Measurements from ENCODE around the gene SLC15A5.

Gene SLC15A5

GRCh38 chr12:16271062-16271461 lies 6.4 kb downstream of the SLC15A5 start:
- no peak overlapping the region for H2BK5ac ChIP-seq (ENCODE audit: low read length)

GRCh38 chr12:16269946-16270345 lies 7.5 kb downstream of the SLC15A5 start:
- Histone ChIP-seq H2BK5ac (ENCODE audit: low read length) (no peak overlapping the region), H3K27me3 (ENCODE audit: control insufficient read depth in 3 of 3, insufficient read depth in 3 of 3, low read depth in 1 of 3, low read length in 3 of 3) (no peaks in the 10 kb centered on the region), H4K8ac (ENCODE audit: low read depth, low read length) (no peak overlapping the region), H3K27ac (replicated peaks; ENCODE audit: low read length) (no peak overlapping the region), H2BK12ac (ENCODE audit: low read length) (no peak overlapping the region), H3K18ac (ENCODE audit: low read length) (no peak overlapping the region), H3K4me3 (ENCODE audit: low read length in 2 of 2) (no peak overlapping the region), H2AFZ (ENCODE audit: low read length) (no peak overlapping the region), H4K91ac (ENCODE audit: low read depth, low read length, poor library complexity) (no peak overlapping the region), H2BK120ac (ENCODE audit: low read depth, low read length) (no peak overlapping the region), H2AK5ac (ENCODE audit: low read depth, low read length) (no peak overlapping the region), H3K79me1 (ENCODE audit: low read depth, low read length) (no peaks in the 10 kb centered on the region), H3K9me3 (replicated peaks in 1 of 2; ENCODE audit: control insufficient read depth in 2 of 2, insufficient read depth in 1 of 2, low read depth in 1 of 2, low read length in 2 of 2) (peaks cover 0 to 1% of the 10 kb centered on the region in 2 donors), H3K23ac (ENCODE audit: low read depth, low read length, poor library complexity) (no peak overlapping the region), H3K4me2 (ENCODE audit: insufficient read depth, low read length, poor library complexity, severe bottlenecking) (no peak overlapping the region), H3K4ac (ENCODE audit: low read length) (no peak overlapping the region), H3K9ac (ENCODE audit: low read depth, low read length, poor library complexity) (no peak overlapping the region), H3K14ac (ENCODE audit: low read length) (no peak overlapping the region), H2BK15ac (ENCODE audit: low read length) (no peak overlapping the region), H3K36me3 (replicated peaks in 1 of 2; ENCODE audit: control insufficient read depth in 2 of 2, insufficient read depth in 2 of 2, low read length in 2 of 2) (no peaks in the 10 kb centered on the region), H3K4me1 (ENCODE audit: control insufficient read depth in 2 of 2, insufficient read depth in 1 of 2, low read depth in 1 of 2, low read length in 2 of 2) (peaks cover 0 to 1% of the 10 kb centered on the region in 2 donors)
- WGBS, 2 donors (ENCODE audit: extremely low coverage in 2 of 2, insufficient read length in 2 of 2, insufficient replicate concordance in 1 of 2) = no CpG with 5 or more reads among the region's 2 CpGs
- no peak for DNase-seq (ENCODE audit: low spot score)

More at GRCh38 chr12:16271062-16271461, 6.4 kb downstream of the SLC15A5 start:
- H3K14ac ChIP-seq (ENCODE audit: low read length) = no peak overlapping the region
- H3K4me2 ChIP-seq (ENCODE audit: insufficient read depth, low read length, poor library complexity, severe bottlenecking) = no peak overlapping the region
- no peak overlapping the region for H2AFZ ChIP-seq (ENCODE audit: low read length)
- H2AK5ac ChIP-seq (ENCODE audit: low read depth, low read length) = no peak overlapping the region
- no peaks in the 10 kb centered on the region for H3K79me1 ChIP-seq (ENCODE audit: low read depth, low read length)
- H4K8ac ChIP-seq (ENCODE audit: low read depth, low read length) = no peak overlapping the region
- no peak overlapping the region for H3K9ac ChIP-seq (ENCODE audit: low read depth, low read length, poor library complexity)
- H2BK12ac ChIP-seq (ENCODE audit: low read length) = no peak overlapping the region
- H3K4me1 ChIP-seq (ENCODE audit: control insufficient read depth in 2 of 2, insufficient read depth in 1 of 2, low read depth in 1 of 2, low read length in 2 of 2) = peaks cover 0 to 1% of the 10 kb centered on the region in 2 donors
- no peak overlapping the region for H3K18ac ChIP-seq (ENCODE audit: low read length)
- no peaks in the 10 kb centered on the region for H3K9me3 ChIP-seq (replicated peaks in 1 of 2; ENCODE audit: control insufficient read depth in 2 of 2, insufficient read depth in 1 of 2, low read depth in 1 of 2, low read length in 2 of 2)
- no CpG with 5 or more reads among the region's 1 CpG for WGBS, 2 donors (ENCODE audit: extremely low coverage in 2 of 2, insufficient read length in 2 of 2, insufficient replicate concordance in 1 of 2)
- H2BK120ac ChIP-seq (ENCODE audit: low read depth, low read length) = no peak overlapping the region
- no peak overlapping the region for H3K27ac ChIP-seq (replicated peaks; ENCODE audit: low read length)
- H3K27me3 ChIP-seq (ENCODE audit: control insufficient read depth in 3 of 3, insufficient read depth in 3 of 3, low read depth in 1 of 3, low read length in 3 of 3) = no peaks in the 10 kb centered on the region
- no peak overlapping the region for H2BK15ac ChIP-seq (ENCODE audit: low read length)
- no peaks in the 10 kb centered on the region for H3K36me3 ChIP-seq (replicated peaks in 1 of 2; ENCODE audit: control insufficient read depth in 2 of 2, insufficient read depth in 2 of 2, low read length in 2 of 2)
- no peak overlapping the region for H3K23ac ChIP-seq (ENCODE audit: low read depth, low read length, poor library complexity)
- no peak for DNase-seq (ENCODE audit: low spot score)
- H3K4ac ChIP-seq (ENCODE audit: low read length) = no peak overlapping the region
- no peak overlapping the region for H3K4me3 ChIP-seq (ENCODE audit: low read length in 2 of 2)
- no peak overlapping the region for H4K91ac ChIP-seq (ENCODE audit: low read depth, low read length, poor library complexity)

DNA sequence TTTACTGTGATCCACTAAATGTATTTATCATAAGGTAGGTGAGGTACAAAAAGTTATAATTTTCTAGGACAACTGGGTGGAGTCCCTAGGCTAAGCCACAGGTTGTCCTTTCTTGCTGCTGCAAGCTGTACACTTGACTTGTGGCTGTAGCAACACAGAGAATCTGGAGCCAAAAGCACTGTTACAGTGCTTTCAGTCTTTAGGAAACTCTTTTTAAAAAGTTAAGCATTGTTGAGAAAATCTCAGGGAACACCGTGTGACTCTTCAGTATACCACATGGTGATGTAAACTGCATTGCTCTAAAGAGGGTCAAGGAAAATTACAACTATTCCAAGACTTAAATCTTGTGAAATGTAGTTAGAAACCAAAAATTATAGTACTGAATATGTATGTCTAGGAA lies 11.4 kb downstream of the SLC15A5 start:
- H3K18ac ChIP-seq (ENCODE audit: low read length) = no peak overlapping the region

GRCh38 chr12:16261944-16262475 lies 15.5 kb downstream of the SLC15A5 start:
- no peak overlapping the region for H3K18ac ChIP-seq (ENCODE audit: low read length)
- WGBS, 2 donors (ENCODE audit: extremely low coverage in 2 of 2, insufficient read length in 2 of 2, insufficient replicate concordance in 1 of 2) = no CpG with 5 or more reads among the region's 2 CpGs
- no peak for DNase-seq (ENCODE audit: low spot score)

More for the DNA sequence above, 11.4 kb downstream of the SLC15A5 start:
- no peak overlapping the region for H3K27ac ChIP-seq (replicated peaks; ENCODE audit: low read length)
- H3K79me1 ChIP-seq (ENCODE audit: low read depth, low read length) = no peaks in the 10 kb centered on the region
- DNase-seq (ENCODE audit: low spot score) = no peak
- H2BK5ac ChIP-seq (ENCODE audit: low read length) = no peak overlapping the region
- no peak overlapping the region for H3K4me2 ChIP-seq (ENCODE audit: insufficient read depth, low read length, poor library complexity, severe bottlenecking)
- no peak overlapping the region for H3K4me3 ChIP-seq (ENCODE audit: low read length in 2 of 2)
- H3K27me3 ChIP-seq (ENCODE audit: control insufficient read depth in 3 of 3, insufficient read depth in 3 of 3, low read depth in 1 of 3, low read length in 3 of 3) = no peaks in the 10 kb centered on the region
- H3K4me1 ChIP-seq (ENCODE audit: control insufficient read depth in 2 of 2, insufficient read depth in 1 of 2, low read depth in 1 of 2, low read length in 2 of 2) = peaks cover 0 to 1% of the 10 kb centered on the region in 2 donors
- no peak overlapping the region for H3K23ac ChIP-seq (ENCODE audit: low read depth, low read length, poor library complexity)
- no peak overlapping the region for H3K14ac ChIP-seq (ENCODE audit: low read length)
- H2BK15ac ChIP-seq (ENCODE audit: low read length) = no peak overlapping the region
- peaks cover 0 to 4% of the 10 kb centered on the region in 2 donors for H3K9me3 ChIP-seq (replicated peaks in 1 of 2; ENCODE audit: control insufficient read depth in 2 of 2, insufficient read depth in 1 of 2, low read depth in 1 of 2, low read length in 2 of 2)
- WGBS, 2 donors (ENCODE audit: extremely low coverage in 2 of 2, insufficient read length in 2 of 2, insufficient replicate concordance in 1 of 2) = no CpG with 5 or more reads among the region's 1 CpG
- H4K91ac ChIP-seq (ENCODE audit: low read depth, low read length, poor library complexity) = no peak overlapping the region
- no peak overlapping the region for H2BK120ac ChIP-seq (ENCODE audit: low read depth, low read length)
- H4K8ac ChIP-seq (ENCODE audit: low read depth, low read length) = no peak overlapping the region
- no peak overlapping the region for H2BK12ac ChIP-seq (ENCODE audit: low read length)
- H3K36me3 ChIP-seq (replicated peaks in 1 of 2; ENCODE audit: control insufficient read depth in 2 of 2, insufficient read depth in 2 of 2, low read length in 2 of 2) = no peaks in the 10 kb centered on the region
- H2AFZ ChIP-seq (ENCODE audit: low read length) = no peak overlapping the region
- H3K9ac ChIP-seq (ENCODE audit: low read depth, low read length, poor library complexity) = no peak overlapping the region
- no peak overlapping the region for H3K4ac ChIP-seq (ENCODE audit: low read length)
- no peak overlapping the region for H2AK5ac ChIP-seq (ENCODE audit: low read depth, low read length)

More at GRCh38 chr12:16261944-16262475, 15.5 kb downstream of the SLC15A5 start:
- H3K9ac ChIP-seq (ENCODE audit: low read depth, low read length, poor library complexity) = no peak overlapping the region
- no peaks in the 10 kb centered on the region for H3K27me3 ChIP-seq (ENCODE audit: control insufficient read depth in 3 of 3, insufficient read depth in 3 of 3, low read depth in 1 of 3, low read length in 3 of 3)
- H4K8ac ChIP-seq (ENCODE audit: low read depth, low read length) = no peak overlapping the region
- H2BK5ac ChIP-seq (ENCODE audit: low read length) = no peak overlapping the region
- no peak overlapping the region for H3K23ac ChIP-seq (ENCODE audit: low read depth, low read length, poor library complexity)
- H3K4me3 ChIP-seq (ENCODE audit: low read length in 2 of 2) = no peak overlapping the region
- H3K9me3 ChIP-seq (replicated peaks in 1 of 2; ENCODE audit: control insufficient read depth in 2 of 2, insufficient read depth in 1 of 2, low read depth in 1 of 2, low read length in 2 of 2) = peaks cover 0 to 4% of the 10 kb centered on the region in 2 donors
- H3K4me1 ChIP-seq (ENCODE audit: control insufficient read depth in 2 of 2, insufficient read depth in 1 of 2, low read depth in 1 of 2, low read length in 2 of 2) = no peaks in the 10 kb centered on the region
- no peaks in the 10 kb centered on the region for H3K79me1 ChIP-seq (ENCODE audit: low read depth, low read length)
- no peak overlapping the region for H3K27ac ChIP-seq (replicated peaks; ENCODE audit: low read length)
- H3K4ac ChIP-seq (ENCODE audit: low read length) = no peak overlapping the region
- no peaks in the 10 kb centered on the region for H3K36me3 ChIP-seq (replicated peaks in 1 of 2; ENCODE audit: control insufficient read depth in 2 of 2, insufficient read depth in 2 of 2, low read length in 2 of 2)
- H2AK5ac ChIP-seq (ENCODE audit: low read depth, low read length) = no peak overlapping the region
- H2AFZ ChIP-seq (ENCODE audit: low read length) = no peak overlapping the region
- no peak overlapping the region for H2BK15ac ChIP-seq (ENCODE audit: low read length)
- no peak overlapping the region for H3K4me2 ChIP-seq (ENCODE audit: insufficient read depth, low read length, poor library complexity, severe bottlenecking)
- H2BK12ac ChIP-seq (ENCODE audit: low read length) = no peak overlapping the region
- no peak overlapping the region for H2BK120ac ChIP-seq (ENCODE audit: low read depth, low read length)
- no peak overlapping the region for H4K91ac ChIP-seq (ENCODE audit: low read depth, low read length, poor library complexity)
- H3K14ac ChIP-seq (ENCODE audit: low read length) = no peak overlapping the region

Measured in neuronal stem cell (in vitro differentiated cells).